PFSK-1 (cell line): Measurements from ENCODE around the gene UGDH.

Experiments used
- POLR2AphosphoS5 ChIP-seq: IDR thresholded peaks from 2 replicates; pipeline ENCODE4 v1.6.1; 2012; ENCODE audit warnings: low read depth, mild to moderate bottlenecking, control low read depth, low read length, moderate library complexity
- TF ChIP-seq, protein P1 (sequence below), 2 experiments: IDR thresholded peaks; 2 replicates each; pipeline versions ENCODE4 v1.6.1 to v1.8.0; 2011 to 2012; ENCODE audit warnings: low read depth in 2 of 2, low read length in 2 of 2, control low read depth in 1 of 2, inconsistent platforms in 1 of 2, mild to moderate bottlenecking in 1 of 2, moderate library complexity in 1 of 2; ENCODE audit not compliant: insufficient read depth in 1 of 2

DNA sequence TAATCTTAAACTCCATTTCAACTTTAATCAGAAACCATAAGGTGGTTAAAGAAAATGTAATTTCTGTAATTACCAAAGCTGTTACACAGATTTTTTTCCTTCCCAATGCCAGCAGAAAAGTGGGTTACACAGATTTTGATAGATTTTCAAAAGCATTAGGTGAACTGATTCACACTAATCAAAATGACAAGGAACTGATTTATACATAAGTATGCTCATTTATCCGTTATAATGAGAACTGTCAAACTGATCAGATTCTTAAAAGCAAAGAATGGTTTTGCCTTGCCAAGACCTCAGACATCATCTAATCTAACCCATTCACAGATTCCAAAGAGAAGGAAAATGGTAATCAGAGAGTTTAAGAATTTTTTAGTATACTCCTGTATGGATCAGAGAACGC is 5.2 kb downstream of the UGDH start:
- TF ChIP-seq POLR2AphosphoS5: no peak
- TF ChIP-seq, protein P1, sequence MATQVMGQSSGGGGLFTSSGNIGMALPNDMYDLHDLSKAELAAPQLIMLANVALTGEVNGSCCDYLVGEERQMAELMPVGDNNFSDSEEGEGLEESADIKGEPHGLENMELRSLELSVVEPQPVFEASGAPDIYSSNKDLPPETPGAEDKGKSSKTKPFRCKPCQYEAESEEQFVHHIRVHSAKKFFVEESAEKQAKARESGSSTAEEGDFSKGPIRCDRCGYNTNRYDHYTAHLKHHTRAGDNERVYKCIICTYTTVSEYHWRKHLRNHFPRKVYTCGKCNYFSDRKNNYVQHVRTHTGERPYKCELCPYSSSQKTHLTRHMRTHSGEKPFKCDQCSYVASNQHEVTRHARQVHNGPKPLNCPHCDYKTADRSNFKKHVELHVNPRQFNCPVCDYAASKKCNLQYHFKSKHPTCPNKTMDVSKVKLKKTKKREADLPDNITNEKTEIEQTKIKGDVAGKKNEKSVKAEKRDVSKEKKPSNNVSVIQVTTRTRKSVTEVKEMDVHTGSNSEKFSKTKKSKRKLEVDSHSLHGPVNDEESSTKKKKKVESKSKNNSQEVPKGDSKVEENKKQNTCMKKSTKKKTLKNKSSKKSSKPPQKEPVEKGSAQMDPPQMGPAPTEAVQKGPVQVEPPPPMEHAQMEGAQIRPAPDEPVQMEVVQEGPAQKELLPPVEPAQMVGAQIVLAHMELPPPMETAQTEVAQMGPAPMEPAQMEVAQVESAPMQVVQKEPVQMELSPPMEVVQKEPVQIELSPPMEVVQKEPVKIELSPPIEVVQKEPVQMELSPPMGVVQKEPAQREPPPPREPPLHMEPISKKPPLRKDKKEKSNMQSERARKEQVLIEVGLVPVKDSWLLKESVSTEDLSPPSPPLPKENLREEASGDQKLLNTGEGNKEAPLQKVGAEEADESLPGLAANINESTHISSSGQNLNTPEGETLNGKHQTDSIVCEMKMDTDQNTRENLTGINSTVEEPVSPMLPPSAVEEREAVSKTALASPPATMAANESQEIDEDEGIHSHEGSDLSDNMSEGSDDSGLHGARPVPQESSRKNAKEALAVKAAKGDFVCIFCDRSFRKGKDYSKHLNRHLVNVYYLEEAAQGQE (IDR thresholded peaks at IDR 0.05; ENCODE audit: insufficient read depth in 1 of 2, low read depth in 2 of 2, low read length in 2 of 2): no peak
